Measurements from ENCODE around the gene KLF6.

KLF6 gene

GRCh38 chr10:3807928-3808496 is 23.0 kb upstream of the KLF6 start:
- Histone ChIP-seq H3K27me3 (no peaks in the 10 kb centered on the region), H3K4me1 (peaks cover 43% of the 10 kb centered on the region), H3K4me3 (ENCODE audit: low read depth, low read length) (no peak overlapping the region), H3K36me3 (no peaks in the 10 kb centered on the region), H3K9me3 (no peaks in the 10 kb centered on the region)
- no peak for DNase-seq
- TF ChIP-seq CTCF (IDR thresholded peaks at IDR 0.05; ENCODE audit: low read depth, low read length) = no peak

GRCh38 chr10:3807211-3807927 is 22.4 kb upstream of the KLF6 start:
- DNase-seq = no peak
- TF ChIP-seq CTCF (IDR thresholded peaks at IDR 0.05; ENCODE audit: low read depth, low read length) = no peak
- Histone ChIP-seq H3K36me3 (no peaks in the 10 kb centered on the region), H3K4me1 (peaks cover 49% of the 10 kb centered on the region), H3K27me3 (no peaks in the 10 kb centered on the region), H3K4me3 (ENCODE audit: low read depth, low read length) (no peak overlapping the region), H3K9me3 (no peaks in the 10 kb centered on the region)

GRCh38 chr10:3806603-3807002 is 21.6 kb upstream of the KLF6 start:
- no peak overlapping the region for H3K4me3 ChIP-seq (ENCODE audit: low read depth, low read length)
- H3K27me3 ChIP-seq = no peaks in the 10 kb centered on the region
- no peaks in the 10 kb centered on the region for H3K36me3 ChIP-seq
- peaks cover 57% of the 10 kb centered on the region for H3K4me1 ChIP-seq
- TF ChIP-seq CTCF (IDR thresholded peaks at IDR 0.05; ENCODE audit: low read depth, low read length) = no peak
- H3K9me3 ChIP-seq = no peaks in the 10 kb centered on the region
- DNase-seq = no peak

- peak; percentile 69 for DNase-seq
- Histone ChIP-seq H3K4me3 (ENCODE audit: low read depth, low read length) (0 out of 2 replicates have a peak overlapping the region, but pooled peaks have one; percentile 15), H3K4me1 (peaks cover 58% of the 10 kb centered on the region)
These were observed 20.9 kb upstream of the KLF6 start for GRCh38 chr10:3805791-3806461.

GRCh38 chr10:3805201-3805790 is 20.3 kb upstream of the KLF6 start:
- Histone ChIP-seq H3K9me3 (no peaks in the 10 kb centered on the region; the same call in 1 of the 2 replicates), H3K27me3 (no peaks in the 10 kb centered on the region), H3K36me3 (no peaks in the 10 kb centered on the region), H3K4me1 (peaks cover 53% of the 10 kb centered on the region), H3K4me3 (ENCODE audit: low read depth, low read length) (0 out of 2 replicates have a peak overlapping the region, but pooled peaks have one; percentile 15)
- TF ChIP-seq CTCF (IDR thresholded peaks at IDR 0.05; ENCODE audit: low read depth, low read length) = no peak
- DNase-seq = no peak

More at GRCh38 chr10:3805791-3806461, 20.9 kb upstream of the KLF6 start:
- Histone ChIP-seq H3K36me3 (no peaks in the 10 kb centered on the region), H3K27me3 (no peaks in the 10 kb centered on the region), H3K9me3 (no peaks in the 10 kb centered on the region)
- TF ChIP-seq CTCF (IDR thresholded peaks at IDR 0.05; ENCODE audit: low read depth, low read length) = no peak

Measured in BE2C (cell line).